ENCODE measurements around the gene TMEM52. TPM values are rescaled to one million over a fixed set of nuclear protein-coding genes. Genes with fewer than 3 reads are reported as not detected.

The TMEM52 gene
- total RNA-seq, 4 donors from 2014 or later, result 1.1 to 3.6 (median 3.0) TPM

DNA sequence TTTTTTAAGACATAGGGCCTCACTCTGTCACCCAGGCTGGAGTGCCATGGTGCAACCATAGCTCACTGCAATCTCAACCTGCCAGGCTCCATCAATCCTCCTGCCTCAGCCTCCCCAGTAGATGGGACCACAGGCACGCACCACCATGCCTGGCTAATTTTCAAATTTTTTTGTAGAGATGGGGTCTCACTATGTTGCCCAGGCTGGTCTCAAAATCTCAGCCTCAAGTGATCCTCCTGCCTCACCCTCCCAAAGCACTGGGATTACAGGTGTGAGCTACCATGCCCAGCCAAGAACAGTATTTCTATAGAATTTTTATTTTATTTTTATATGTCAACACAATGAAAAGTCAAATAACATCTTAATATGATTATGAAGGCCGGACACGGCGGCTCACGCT is 39.1 kb downstream of the TMEM52 start:
- TF ChIP-seq POLR2A (IDR thresholded peaks at IDR 0.05), result no peak
- TF ChIP-seq, protein P1, sequence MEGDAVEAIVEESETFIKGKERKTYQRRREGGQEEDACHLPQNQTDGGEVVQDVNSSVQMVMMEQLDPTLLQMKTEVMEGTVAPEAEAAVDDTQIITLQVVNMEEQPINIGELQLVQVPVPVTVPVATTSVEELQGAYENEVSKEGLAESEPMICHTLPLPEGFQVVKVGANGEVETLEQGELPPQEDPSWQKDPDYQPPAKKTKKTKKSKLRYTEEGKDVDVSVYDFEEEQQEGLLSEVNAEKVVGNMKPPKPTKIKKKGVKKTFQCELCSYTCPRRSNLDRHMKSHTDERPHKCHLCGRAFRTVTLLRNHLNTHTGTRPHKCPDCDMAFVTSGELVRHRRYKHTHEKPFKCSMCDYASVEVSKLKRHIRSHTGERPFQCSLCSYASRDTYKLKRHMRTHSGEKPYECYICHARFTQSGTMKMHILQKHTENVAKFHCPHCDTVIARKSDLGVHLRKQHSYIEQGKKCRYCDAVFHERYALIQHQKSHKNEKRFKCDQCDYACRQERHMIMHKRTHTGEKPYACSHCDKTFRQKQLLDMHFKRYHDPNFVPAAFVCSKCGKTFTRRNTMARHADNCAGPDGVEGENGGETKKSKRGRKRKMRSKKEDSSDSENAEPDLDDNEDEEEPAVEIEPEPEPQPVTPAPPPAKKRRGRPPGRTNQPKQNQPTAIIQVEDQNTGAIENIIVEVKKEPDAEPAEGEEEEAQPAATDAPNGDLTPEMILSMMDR (IDR thresholded peaks at IDR 0.05), result no peak
- peaks cover 0 to 41% (median 4%) of the 10 kb centered on the region in 3 donors for H3K36me3 ChIP-seq
- H3K27ac ChIP-seq, result no peak overlapping the region
- no peak for DNase-seq
- H3K4me3 ChIP-seq, result no peak overlapping the region
- H3K4me1 ChIP-seq, result peaks cover 21 to 97% (median 38%) of the 10 kb centered on the region in 3 donors
- H3K9me3 ChIP-seq, result no peaks in the 10 kb centered on the region
- WGBS, 2 donors, result 95 to 100% methylated on average over 5 of the region's 5 CpGs
- intact Hi-C loops (cut with DNase I), result no loop called here
- no peaks in the 10 kb centered on the region for H3K27me3 ChIP-seq

DNA sequence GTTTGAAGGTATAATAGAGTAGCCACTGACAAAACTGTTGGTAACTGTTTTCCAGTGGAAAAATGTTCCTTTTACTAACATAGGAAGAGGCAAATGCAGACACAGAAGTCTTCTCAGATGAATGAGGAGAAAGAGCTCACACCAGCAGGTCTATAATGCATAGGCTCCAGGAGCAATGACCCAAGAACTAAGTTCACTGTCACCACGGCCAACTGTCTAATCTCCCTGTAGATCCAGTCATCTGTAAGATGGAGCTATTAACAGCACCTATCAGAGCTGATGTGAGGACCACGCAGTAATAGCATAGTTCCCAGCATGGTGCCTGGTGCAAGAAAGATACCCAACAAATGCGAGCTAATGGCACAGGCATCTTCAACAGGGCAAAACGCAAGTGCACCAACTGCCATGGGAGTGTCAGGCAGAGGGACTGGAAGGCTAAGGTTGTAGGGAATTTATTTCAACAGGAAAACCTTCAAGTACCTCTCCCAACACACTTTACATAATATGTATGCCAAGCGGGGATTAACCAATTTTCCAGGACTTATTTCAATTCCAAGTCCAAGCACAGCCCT is 41.1 kb downstream of the TMEM52 start:
- H3K27me3 ChIP-seq, result no peaks in the 10 kb centered on the region
- peaks cover 0 to 50% (median 11%) of the 10 kb centered on the region in 3 donors for H3K36me3 ChIP-seq
- TF ChIP-seq, protein P1 (IDR thresholded peaks at IDR 0.05), result no peak
- TF ChIP-seq POLR2A (IDR thresholded peaks at IDR 0.05), result no peak
- H3K4me1 ChIP-seq, result peaks cover 32 to 99% (median 39%) of the 10 kb centered on the region in 3 donors
- no peak overlapping the region for H3K27ac ChIP-seq
- 65 to 76% methylated on average over 3 to 5 of the region's 5 CpGs for WGBS, 2 donors
- no peaks in the 10 kb centered on the region for H3K9me3 ChIP-seq
- DNase-seq, result no peak
- intact Hi-C loops (cut with DNase I), result no loop called here
- no peak overlapping the region for H3K4me3 ChIP-seq

DNA sequence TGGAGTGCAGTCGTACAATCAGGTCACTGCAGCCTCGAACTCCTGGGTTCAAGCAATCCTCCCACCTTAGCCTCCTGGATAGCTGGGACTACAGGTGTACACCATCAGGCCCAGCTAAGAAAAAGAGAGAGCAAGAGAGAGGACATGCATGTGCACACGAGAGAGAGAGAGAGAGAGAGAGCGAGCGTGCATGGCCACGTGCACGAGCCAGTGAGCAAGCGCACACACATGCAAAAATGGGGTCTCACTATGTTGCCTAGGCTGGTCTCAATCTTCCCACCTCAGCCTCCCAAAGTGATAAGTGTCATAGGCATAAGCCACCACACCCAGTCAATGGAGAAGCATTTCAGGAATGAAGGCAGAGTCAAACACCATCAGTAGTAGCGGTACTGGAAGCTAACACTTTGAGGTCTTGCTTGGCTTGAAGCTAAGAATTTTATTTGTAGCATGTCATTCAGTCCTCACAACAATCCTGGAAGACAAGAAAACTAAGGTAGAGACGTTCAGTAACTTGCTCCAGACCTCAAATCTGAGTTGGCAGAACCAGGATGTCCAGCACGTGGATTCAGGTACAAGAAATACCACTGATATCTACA is 42.6 kb downstream of the TMEM52 start:
- 82% methylated on average over 11 of the region's 11 CpGs for WGBS, 2 donors
- H3K4me1 ChIP-seq, result peaks cover 32 to 99% (median 40%) of the 10 kb centered on the region in 3 donors

DNA sequence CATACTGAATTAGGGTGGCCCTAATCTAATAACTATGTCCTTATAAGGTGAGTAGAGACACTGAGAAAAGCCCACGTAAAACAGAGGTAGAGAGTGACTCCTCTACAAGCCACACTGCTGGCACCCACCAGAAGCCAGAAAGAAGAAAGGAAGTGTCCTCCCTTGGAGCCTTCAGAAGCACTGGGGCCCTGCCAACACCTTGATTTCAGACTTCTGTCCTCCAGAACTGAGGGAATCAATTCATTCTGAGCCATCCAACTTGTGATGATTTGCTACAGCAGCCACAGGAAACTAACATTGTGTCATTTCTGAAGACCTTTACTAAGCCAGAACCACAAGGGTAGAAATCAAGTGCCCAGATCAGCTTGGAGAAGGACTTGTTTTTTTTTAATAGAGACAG is 43.1 kb downstream of the TMEM52 start:
- Histone ChIP-seq H3K36me3 (peaks cover 0 to 58% (median 11%) of the 10 kb centered on the region in 3 donors), H3K9me3 (no peaks in the 10 kb centered on the region), H3K27me3 (no peaks in the 10 kb centered on the region), H3K4me1 (peaks cover 27 to 99% (median 36%) of the 10 kb centered on the region in 3 donors), H3K4me3 (no peak overlapping the region), H3K27ac (no peak overlapping the region)
- whole genome bisulfite sequencing, 2 donors, result 83 to 100% methylated on average over 1 of the region's 1 CpG
- intact Hi-C loops (cut with DNase I), result no loop called here
- DNase-seq, result no peak
- TF ChIP-seq, protein P1 (IDR thresholded peaks at IDR 0.05), result no peak
- no peak for TF ChIP-seq POLR2A (IDR thresholded peaks at IDR 0.05)

More for the DNA sequence above, 42.6 kb downstream of the TMEM52 start:
- no peak for DNase-seq
- no peak for TF ChIP-seq POLR2A (IDR thresholded peaks at IDR 0.05)
- TF ChIP-seq, protein P1 (IDR thresholded peaks at IDR 0.05), result no peak
- Histone ChIP-seq H3K27ac (no peak overlapping the region), H3K36me3 (peaks cover 0 to 58% (median 11%) of the 10 kb centered on the region in 3 donors), H3K4me3 (no peak overlapping the region), H3K27me3 (no peaks in the 10 kb centered on the region), H3K9me3 (no peaks in the 10 kb centered on the region)
- intact Hi-C loops (cut with DNase I), result no loop called here

DNA sequence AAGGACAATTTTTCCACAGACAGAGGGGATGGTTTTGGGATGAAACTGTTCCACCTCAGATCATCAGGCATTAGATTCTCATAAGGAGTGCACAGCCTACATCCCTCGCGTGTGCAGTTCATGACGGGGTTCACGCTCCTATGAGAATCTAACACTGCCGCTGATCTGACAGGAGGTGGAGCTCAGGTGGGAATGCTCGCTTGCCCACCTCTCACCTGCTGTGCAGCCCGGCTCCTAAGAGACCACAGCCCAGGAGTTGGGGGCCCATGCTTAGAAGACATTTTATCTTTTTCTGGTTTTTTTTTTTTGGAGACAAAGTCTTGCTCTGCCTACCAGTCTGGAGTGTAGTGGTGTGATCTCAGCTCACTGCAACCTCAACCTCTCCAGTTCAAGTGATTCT is 44.2 kb downstream of the TMEM52 start:
- no peaks in the 10 kb centered on the region for H3K27me3 ChIP-seq
- H3K27ac ChIP-seq, result no peak overlapping the region
- no peak for DNase-seq
- WGBS, 2 donors, result 96 to 97% methylated on average over 7 of the region's 7 CpGs
- intact Hi-C loops (cut with DNase I), result no loop called here
- TF ChIP-seq, protein P1 (IDR thresholded peaks at IDR 0.05), result no peak
- no peak for TF ChIP-seq POLR2A (IDR thresholded peaks at IDR 0.05)
- no peak overlapping the region for H3K4me3 ChIP-seq
- peaks cover 18 to 99% (median 32%) of the 10 kb centered on the region in 3 donors for H3K4me1 ChIP-seq
- peaks cover 0 to 58% (median 11%) of the 10 kb centered on the region in 3 donors for H3K36me3 ChIP-seq
- H3K9me3 ChIP-seq, result no peaks in the 10 kb centered on the region

All from esophagus squamous epithelium (tissue), 5 donors.